ENCODE results near the gene IFITM1. TPM values are rescaled to one million over a fixed set of nuclear protein-coding genes. Genes with fewer than 3 reads are reported as not detected.

The IFITM1 gene
- total and polyA plus RNA-seq, 9 of the 15 experiments (the other 6 are each of a cell fraction or from before 2014, with no cell fraction given): 691 to 5,579 (median 974) TPM

DNA sequence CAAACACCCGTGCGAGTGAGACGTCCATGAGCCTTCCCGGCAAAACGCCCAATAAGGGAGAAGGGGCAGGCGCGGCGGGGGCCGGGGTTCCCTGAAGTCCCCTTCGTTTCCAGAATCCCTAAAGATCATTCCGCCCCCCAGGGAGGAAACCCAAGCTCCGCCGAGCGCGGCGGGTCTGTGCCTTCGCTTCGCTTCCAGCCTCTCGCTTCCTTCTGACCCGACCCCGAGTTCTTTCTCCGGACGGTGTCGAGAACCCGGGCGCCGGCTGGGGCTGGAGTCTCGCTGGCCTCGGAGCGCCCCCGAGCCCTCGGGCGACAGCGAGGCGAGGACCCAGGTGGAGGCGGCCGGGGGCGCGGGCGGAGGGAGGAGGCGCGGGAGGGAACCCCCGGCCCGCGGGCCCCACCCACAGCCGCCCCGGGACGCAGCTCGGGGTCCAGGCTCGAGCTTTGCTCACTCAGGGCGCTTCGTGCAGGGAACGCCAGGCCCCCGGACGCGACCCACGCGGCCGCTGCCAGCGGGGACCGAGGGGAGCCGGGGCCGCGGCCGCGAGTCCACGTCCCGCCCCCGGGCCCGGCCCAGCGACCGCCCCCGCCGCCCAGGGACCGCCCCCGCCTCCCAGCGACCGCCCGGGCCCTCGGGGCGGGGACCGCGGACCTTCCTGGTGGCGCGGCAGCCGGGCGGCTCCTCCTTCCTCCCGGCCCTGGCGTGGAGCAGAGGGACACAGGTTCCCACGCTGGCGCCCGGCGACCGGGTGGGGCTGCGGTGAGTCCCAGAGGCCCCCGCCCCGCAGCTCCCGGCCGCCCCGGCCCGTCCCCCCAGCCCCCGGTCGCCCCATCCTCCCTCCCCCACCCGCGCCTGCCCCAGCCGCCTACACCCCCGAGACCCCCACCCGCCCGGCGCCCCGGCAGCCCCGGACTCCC is 25.1 kb upstream of the IFITM1 start, which contains the start of gene PGGHG (continued):
- TF ChIP-seq ZC3H11A (IDR thresholded peaks at IDR 0.05; ENCODE audit: low read depth, low read length): no peak
- TF ChIP-seq CREM (IDR thresholded peaks at IDR 0.05; ENCODE audit: low read depth): 0 out of 2 replicates have a peak, but pooled peaks have one; percentile 6
- TF ChIP-seq MAZ (CRISPR knock-in tag; conservative IDR thresholded peaks at IDR 0.05 in 1 of 2, IDR thresholded peaks at IDR 0.05 in 1 of 2): peak in 1 of 2 experiments; percentile 64; a peak in 1 of 4 replicates
- 0 out of 2 replicates have a peak, but pooled peaks have one; percentile 12 for TF ChIP-seq POLR2A (conservative IDR thresholded peaks at IDR 0.05)
- TF ChIP-seq ZBTB7A (IDR thresholded peaks at IDR 0.05; ENCODE audit: borderline replicate concordance, control insufficient read depth, low read depth, low read length): peak; percentile 42; the same call in 1 of the 2 replicates
- no peak for TF ChIP-seq ZMIZ1 (IDR thresholded peaks at IDR 0.05; ENCODE audit: low read depth in 2 of 2, low read length in 2 of 2)
- no peak for TF ChIP-seq RREB1 (CRISPR knock-in tag; IDR thresholded peaks at IDR 0.05)
- TF ChIP-seq, protein P1, sequence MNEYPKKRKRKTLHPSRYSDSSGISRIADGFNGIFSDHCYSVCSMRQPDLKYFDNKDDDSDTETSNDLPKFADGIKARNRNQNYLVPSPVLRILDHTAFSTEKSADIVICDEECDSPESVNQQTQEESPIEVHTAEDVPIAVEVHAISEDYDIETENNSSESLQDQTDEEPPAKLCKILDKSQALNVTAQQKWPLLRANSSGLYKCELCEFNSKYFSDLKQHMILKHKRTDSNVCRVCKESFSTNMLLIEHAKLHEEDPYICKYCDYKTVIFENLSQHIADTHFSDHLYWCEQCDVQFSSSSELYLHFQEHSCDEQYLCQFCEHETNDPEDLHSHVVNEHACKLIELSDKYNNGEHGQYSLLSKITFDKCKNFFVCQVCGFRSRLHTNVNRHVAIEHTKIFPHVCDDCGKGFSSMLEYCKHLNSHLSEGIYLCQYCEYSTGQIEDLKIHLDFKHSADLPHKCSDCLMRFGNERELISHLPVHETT (CRISPR knock-in tag; conservative IDR thresholded peaks at IDR 0.05 in 1 of 2, IDR thresholded peaks at IDR 0.05 in 1 of 2): peak in 1 of 2 experiments; percentile 49; a peak in 1 of 4 replicates
- TF ChIP-seq, protein P2, sequence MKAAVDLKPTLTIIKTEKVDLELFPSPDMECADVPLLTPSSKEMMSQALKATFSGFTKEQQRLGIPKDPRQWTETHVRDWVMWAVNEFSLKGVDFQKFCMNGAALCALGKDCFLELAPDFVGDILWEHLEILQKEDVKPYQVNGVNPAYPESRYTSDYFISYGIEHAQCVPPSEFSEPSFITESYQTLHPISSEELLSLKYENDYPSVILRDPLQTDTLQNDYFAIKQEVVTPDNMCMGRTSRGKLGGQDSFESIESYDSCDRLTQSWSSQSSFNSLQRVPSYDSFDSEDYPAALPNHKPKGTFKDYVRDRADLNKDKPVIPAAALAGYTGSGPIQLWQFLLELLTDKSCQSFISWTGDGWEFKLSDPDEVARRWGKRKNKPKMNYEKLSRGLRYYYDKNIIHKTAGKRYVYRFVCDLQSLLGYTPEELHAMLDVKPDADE (conservative IDR thresholded peaks at IDR 0.05; ENCODE audit: control insufficient read depth, low read depth, low read length): peak; percentile 25; the same call in 1 of the 2 replicates

Data from K562 (cell line).